Measurements from ENCODE around the gene RB1. TPM values are rescaled to one million over a fixed set of nuclear protein-coding genes. Genes with fewer than 3 reads are reported as not detected.
A peak's percentile ranks its signal among the peaks of the same experiment; 100 is the strongest.

Gene RB1
- total RNA-seq, 4 donors from 2014 or later, result 18.2 to 79.2 (median 22.7) TPM

GRCh38 chr13:48476215-48476614, 172.7 kb downstream of the RB1 start:
- H3K9me3 ChIP-seq, result no peaks in the 10 kb centered on the region
- TF ChIP-seq POLR2A (IDR thresholded peaks at IDR 0.05) (no peak), CTCF (IDR thresholded peaks at IDR 0.05) (no peak)
- peaks cover 0 to 3% (median 0%) of the 10 kb centered on the region in 3 donors for H3K36me3 ChIP-seq
- no peak for DNase-seq
- peak overlapping the region in 1 of 4 donors; percentile 5 for H3K27ac ChIP-seq
- no peaks in the 10 kb centered on the region for H3K27me3 ChIP-seq
- no peak overlapping the region for H3K4me3 ChIP-seq
- H3K4me1 ChIP-seq, result no peaks in the 10 kb centered on the region

GRCh38 chr13:48476686-48477085, 173.1 kb downstream of the RB1 start:
- no peak overlapping the region for H3K4me3 ChIP-seq
- no peak for TF ChIP-seq CTCF (IDR thresholded peaks at IDR 0.05)
- TF ChIP-seq POLR2A (IDR thresholded peaks at IDR 0.05), result no peak
- DNase-seq, result no peak
- H3K9me3 ChIP-seq, result no peaks in the 10 kb centered on the region
- no peaks in the 10 kb centered on the region for H3K27me3 ChIP-seq
- H3K36me3 ChIP-seq, result peaks cover 0 to 4% (median 0%) of the 10 kb centered on the region in 3 donors
- peak overlapping the region in 1 of 4 donors; percentile 5 for H3K27ac ChIP-seq
- H3K4me1 ChIP-seq, result no peaks in the 10 kb centered on the region

GRCh38 chr13:48477191-48477855, 173.8 kb downstream of the RB1 start:
- no peak overlapping the region for H3K27ac ChIP-seq
- no peaks in the 10 kb centered on the region for H3K9me3 ChIP-seq
- no peak overlapping the region for H3K4me3 ChIP-seq

GRCh38 chr13:48478391-48478790, 174.8 kb downstream of the RB1 start:
- Histone ChIP-seq H3K4me1 (no peaks in the 10 kb centered on the region), H3K27me3 (no peaks in the 10 kb centered on the region), H3K36me3 (peaks cover 0 to 4% (median 0%) of the 10 kb centered on the region in 3 donors), H3K9me3 (no peaks in the 10 kb centered on the region), H3K4me3 (no peak overlapping the region), H3K27ac (no peak overlapping the region)
- no peak for TF ChIP-seq POLR2A (IDR thresholded peaks at IDR 0.05)
- no peak for TF ChIP-seq CTCF (IDR thresholded peaks at IDR 0.05)
- no peak for DNase-seq

More at GRCh38 chr13:48477191-48477855, 173.8 kb downstream of the RB1 start:
- TF ChIP-seq POLR2A (IDR thresholded peaks at IDR 0.05), result no peak
- TF ChIP-seq CTCF (IDR thresholded peaks at IDR 0.05), result no peak
- DNase-seq, result no peak
- peaks cover 0 to 4% (median 0%) of the 10 kb centered on the region in 3 donors for H3K36me3 ChIP-seq
- no peaks in the 10 kb centered on the region for H3K27me3 ChIP-seq
- H3K4me1 ChIP-seq, result no peaks in the 10 kb centered on the region

GRCh38 chr13:48483575-48483974, 180.0 kb downstream of the RB1 start:
- Histone ChIP-seq H3K9me3 (no peaks in the 10 kb centered on the region), H3K27ac (no peak overlapping the region), H3K4me3 (no peak overlapping the region), H3K36me3 (peaks cover 0 to 4% (median 0%) of the 10 kb centered on the region in 3 donors), H3K27me3 (no peaks in the 10 kb centered on the region), H3K4me1 (no peaks in the 10 kb centered on the region)
- no peak for DNase-seq
- TF ChIP-seq POLR2A (IDR thresholded peaks at IDR 0.05) (no peak), CTCF (IDR thresholded peaks at IDR 0.05) (no peak)

All from Peyer's patch (tissue), 4 donors.